Kidney (tissue), 14 donors: ENCODE data around the gene SH3PXD2A. TPM values are rescaled to one million over a fixed set of nuclear protein-coding genes. Genes with fewer than 3 reads are reported as not detected.

Source experiments
- DNase-seq, 5 donors: peaks; one replicate each; pipeline ENCODE4 v3.0.0-alpha.2; 2013 to 2020
- FAIRE-seq: peaks from 2 replicates; lab custom pipeline; 2012; peaks lifted over from hg19 to GRCh38; lab: Jason Lieb, UNC
- H3K27ac ChIP-seq, 2 donors: one replicate each; pipeline ENCODE4 v1.7.0; 2013; ENCODE audit warnings: low read depth in 2 of 2, low read length in 2 of 2, inconsistent platforms in 1 of 2
- H3K27me3 ChIP-seq: one replicate; pipeline ENCODE4 v1.7.1; 2013; ENCODE audit warnings: low read length, inconsistent platforms; ENCODE audit not compliant: control insufficient read depth, insufficient read depth
- H3K36me3 ChIP-seq, 3 donors: one replicate each; pipeline versions ENCODE4 v1.7.0 to v1.7.1; 2013; ENCODE audit warnings: low read length in 3 of 3, control low read depth in 1 of 3, inconsistent platforms in 1 of 3; ENCODE audit not compliant: insufficient read depth in 3 of 3, control insufficient read depth in 2 of 3
- H3K4me1 ChIP-seq, 3 donors: one replicate each; pipeline versions ENCODE4 v1.7.0 to v1.7.1; 2013; ENCODE audit warnings: low read length in 3 of 3, inconsistent platforms in 1 of 3, low read depth in 1 of 3; ENCODE audit not compliant: control insufficient read depth in 2 of 3, insufficient read depth in 2 of 3
- H3K4me3 ChIP-seq, 3 donors: one replicate each; pipeline versions ENCODE4 v1.7.0 to v1.8.1; 2013; ENCODE audit warnings: low read length in 3 of 3, control low read depth in 1 of 3, inconsistent platforms in 1 of 3
- H3K9ac ChIP-seq, 3 donors: one replicate each; pipeline versions ENCODE4 v1.7.0 to v1.7.1; 2013; ENCODE audit warnings: low read length in 3 of 3, control low read depth in 1 of 3, inconsistent platforms in 1 of 3
- H3K9me3 ChIP-seq, 3 donors: one replicate each; pipeline versions ENCODE4 v1.7.0 to v1.7.1; 2013; ENCODE audit warnings: low read length in 3 of 3, control low read depth in 1 of 3, inconsistent platforms in 1 of 3; ENCODE audit not compliant: control insufficient read depth in 2 of 3, insufficient read depth in 1 of 3
- CTCF ChIP-seq: IDR thresholded peaks from 3 replicates; pipeline ENCODE4 v1.5.1; 2012; ENCODE audit warnings: mild to moderate bottlenecking, moderate library complexity, borderline replicate concordance; ENCODE audit not compliant: insufficient read depth; ENCODE audit errors: extremely low read depth
- intact Hi-C: fragments of 100-400 bp; cut with DNase I; formaldehyde crosslinking; loops from one replicate; pipeline ENCODE4 v1.11.1; 2022
- polyA plus RNA-seq: library from polyadenylated mRNA; stranded (reverse); fragments of 350-450 nt; fragmentation: Illumina TruSeq; extraction: RNeasy Lipid Tissue Mini Kit (QIAGEN cat#74804); gene quantifications from one replicate; pipeline ENCODE4 v1.2.3, GENCODE V29; 2014; ENCODE audit warnings: low read depth, low replicate concordance; ENCODE audit not compliant: insufficient read depth
- total RNA-seq: library from RNA; stranded (reverse); fragmentation: NEBNext Ultra II Directional; extraction: Animal tissue kit (Norgen Biotek cat#: 25700); gene quantifications from one replicate; pipeline ENCODE4 v1.2.1, GENCODE V29; 2021
- donor health status: control.
- donor health status: control.
- donor health status: control.
- donor health status: control.
- donor health status: control.
- donor health status: DM: yes; HTN: yes; CAD: no.
- donor health status: Normal renal cell carcinoma (clear cell type).

Gene SH3PXD2A
- total and polyA plus RNA-seq, 2 donors from 2014 or later: 2.4 to 20.1 TPM

- no peaks in the 10 kb centered on the region for H3K27me3 ChIP-seq
- no peak overlapping the region for H3K9ac ChIP-seq
- H3K9me3 ChIP-seq: no peaks in the 10 kb centered on the region
- no peak overlapping the region for H3K27ac ChIP-seq
- TF ChIP-seq CTCF: no peak
- no peak overlapping the region for H3K4me3 ChIP-seq
- no peak for FAIRE-seq
- peak in 1 of 5 donors; percentile 52 for DNase-seq
- intact Hi-C loops: no loop called here
- H3K4me1 ChIP-seq: no peaks in the 10 kb centered on the region
- H3K36me3 ChIP-seq: no peaks in the 10 kb centered on the region
Measured at GRCh38 chr10:103725242-103725641, 130.1 kb downstream of the SH3PXD2A start.

GRCh38 chr10:103724771-103725170, 130.6 kb downstream of the SH3PXD2A start:
- FAIRE-seq: no peak
- no peak overlapping the region for H3K9ac ChIP-seq
- no peaks in the 10 kb centered on the region for H3K9me3 ChIP-seq
- no peaks in the 10 kb centered on the region for H3K4me1 ChIP-seq
- H3K4me3 ChIP-seq: no peak overlapping the region
- no peaks in the 10 kb centered on the region for H3K36me3 ChIP-seq
- H3K27ac ChIP-seq: no peak overlapping the region
- no peak for TF ChIP-seq CTCF
- intact Hi-C loops: no loop called here
- DNase-seq: peak in 2 of 5 donors; percentile 58 to 72
- H3K27me3 ChIP-seq: no peaks in the 10 kb centered on the region

- TF ChIP-seq CTCF: no peak
- no peaks in the 10 kb centered on the region for H3K27me3 ChIP-seq
- H3K27ac ChIP-seq: no peak overlapping the region
- no peak overlapping the region for H3K4me3 ChIP-seq
- H3K4me1 ChIP-seq: no peaks in the 10 kb centered on the region
- FAIRE-seq (no peak), DNase-seq (no peak)
- no peak overlapping the region for H3K9ac ChIP-seq
- intact Hi-C loops: no loop called here
- no peaks in the 10 kb centered on the region for H3K36me3 ChIP-seq
- H3K9me3 ChIP-seq: no peaks in the 10 kb centered on the region
Measured at GRCh38 chr10:103724074-103724473, 131.3 kb downstream of the SH3PXD2A start.

GRCh38 chr10:103723557-103723956, 131.8 kb downstream of the SH3PXD2A start:
- no peaks in the 10 kb centered on the region for H3K9me3 ChIP-seq
- no peak overlapping the region for H3K9ac ChIP-seq
- H3K4me1 ChIP-seq: no peaks in the 10 kb centered on the region
- intact Hi-C loops: no loop called here
- H3K36me3 ChIP-seq: no peaks in the 10 kb centered on the region
- H3K27ac ChIP-seq: no peak overlapping the region
- H3K4me3 ChIP-seq: no peak overlapping the region
- DNase-seq (no peak), FAIRE-seq (no peak)
- no peaks in the 10 kb centered on the region for H3K27me3 ChIP-seq
- TF ChIP-seq CTCF: no peak
